ENCODE results near the gene JMJD1C.

GRCh38 chr10:63375458-63375857 lies 90.3 kb downstream of the JMJD1C start:
- no peak for TF ChIP-seq POLR2A (IDR thresholded peaks at IDR 0.05; ENCODE audit: low read length)
- TF ChIP-seq GATA1 (IDR thresholded peaks at IDR 0.05; ENCODE audit: low read depth, low read length): no peak
